Ovary (tissue), 9 donors: ENCODE measurements around the gene LPCAT2. TPM values are rescaled to one million over a fixed set of nuclear protein-coding genes. Genes with fewer than 3 reads are reported as not detected.

ENCODE experiments used
- DNase-seq, 5 donors: peaks; one replicate each; pipeline ENCODE4 v3.0.0-alpha.2; 2019 to 2020
- H3K27ac ChIP-seq, 2 donors: fragments of 200-600 bp; one replicate each; pipeline versions ENCODE4 v1.5.1 to v1.8.0; 2019 to 2022
- H3K27me3 ChIP-seq: fragments of 200-600 bp; one replicate; pipeline ENCODE4 v1.8.0; 2022
- H3K36me3 ChIP-seq: fragments of 200-600 bp; sonication (generic); one replicate; pipeline ENCODE4 v1.5.1; 2019
- H3K4me1 ChIP-seq: one replicate; pipeline ENCODE4 v1.8.1; 2013; ENCODE audit warnings: mild to moderate bottlenecking, moderate library complexity; ENCODE audit not compliant: insufficient read depth
- H3K4me3 ChIP-seq: fragments of 200-600 bp; sonication (generic); one replicate; pipeline ENCODE4 v1.5.1; 2017
- H3K9me3 ChIP-seq, 2 donors: fragments of 200-600 bp in 1 of 2; sonication (generic) in 1 of 2; one replicate each; pipeline versions ENCODE4 v1.5.1 to v1.8.1; 2013 to 2019; ENCODE audit warnings: mild to moderate bottlenecking in 1 of 2, moderate library complexity in 1 of 2
- CTCF ChIP-seq, 3 donors: fragments of 450-650 bp in 2 of 3; fragments of 200-600 bp in 1 of 3; IDR thresholded peaks; one replicate each; pipeline versions ENCODE4 v1.5.1 to v1.8.0; 2016 to 2022; ENCODE audit warnings: antibody characterized with exemption in 3 of 3, mild to moderate bottlenecking in 1 of 3
- EP300 ChIP-seq: sonication (generic); formaldehyde crosslinking; IDR thresholded peaks from one replicate; pipeline ENCODE4 v1.6.1; 2017; ENCODE audit warnings: antibody characterized with exemption
- POLR2A ChIP-seq: fragments of 450-650 bp; IDR thresholded peaks from one replicate; pipeline ENCODE4 v1.6.1; 2017; ENCODE audit warnings: antibody characterized with exemption, mild to moderate bottlenecking, moderate library complexity
- WGBS, 3 donors: extraction: QIAGEN DNeasy Blood & Tissue Kit in 1 of 3; methylation state at CpG; one replicate each; pipeline versions ENCODE4 v1.1.5 to v1.1.7; 2013 to 2017; 5-methylcytosine and 5-hydroxymethylcytosine counted together
- intact Hi-C, 4 donors: fragments of 100-400 bp; cut with DNase I; formaldehyde crosslinking; loops; one replicate each; pipeline versions ENCODE4 v1.11.0 to v1.15.1; 2022 to 2023
- polyA plus RNA-seq, 2 donors: library from polyadenylated mRNA; stranded (reverse); fragments of 200-250 nt in 1 of 2; fragments of 350-450 nt in 1 of 2; fragmentation: Illumina TruSeq in 1 of 2; extraction: RNeasy Lipid Tissue Mini Kit (QIAGEN cat#74804) in 1 of 2; gene quantifications; one replicate each; pipeline ENCODE4 v1.2.3, GENCODE V29; 2013 to 2014
- total RNA-seq, 7 donors: library from RNA; depleted of rRNA in 2 of 7; stranded (reverse); fragments of >200 nt in 2 of 7; fragmentation: NEBNext Ultra II Directional in 3 of 7; extraction: Animal tissue kit (Norgen Biotek cat#: 25700) in 3 of 7; gene quantifications; one replicate each; pipeline versions ENCODE4 v1.1.0 to v1.2.4, GENCODE V29; 2016 to 2023
- donor health status: DM: no; HTN: no; CAD: no; lungs with moderate emphysema.
- donor health status: DM: no; HTN: no; CAD: no.
- donor health status: Bipolar disorder and iron deficiency.
- donor health status: DM: yes; HTN: yes; CAD: no.
- donor health status: DM: no; HTN: no; CAD: no.
- donor health status: DM: yes; HTN: yes; CAD: no.

The LPCAT2 gene
- total and polyA plus RNA-seq, 9 donors, result 12.2 to 39.7 (median 22.3) TPM

GRCh38 chr16:55559933-55560516, 51.2 kb downstream of the LPCAT2 start:
- H3K27me3 ChIP-seq, result no peaks in the 10 kb centered on the region
- DNase-seq, result no peak
- no peaks in the 10 kb centered on the region for H3K4me1 ChIP-seq
- TF ChIP-seq CTCF (IDR thresholded peaks at IDR 0.05) (no peak), EP300 (no peak), POLR2A (no peak)
- intact Hi-C loops, result no loop called here
- no peak overlapping the region for H3K4me3 ChIP-seq
- 46 to 65% (median 47%) methylated on average over 1 of the region's 1 CpG for WGBS, 3 donors
- H3K36me3 ChIP-seq, result no peaks in the 10 kb centered on the region
- H3K9me3 ChIP-seq, result no peaks in the 10 kb centered on the region
- H3K27ac ChIP-seq, result no peak overlapping the region

GRCh38 chr16:55561319-55561848, 52.5 kb downstream of the LPCAT2 start:
- H3K4me3 ChIP-seq, result no peak overlapping the region
- H3K36me3 ChIP-seq, result no peaks in the 10 kb centered on the region
- no peak for DNase-seq
- no peaks in the 10 kb centered on the region for H3K27me3 ChIP-seq
- no peak overlapping the region for H3K27ac ChIP-seq
- WGBS, 3 donors, result 93 to 95% (median 94%) methylated on average over 2 of the region's 2 CpGs
- intact Hi-C loops, result no loop called here
- no peak for TF ChIP-seq POLR2A
- no peak for TF ChIP-seq CTCF (IDR thresholded peaks at IDR 0.05)
- no peak for TF ChIP-seq EP300
- H3K4me1 ChIP-seq, result no peaks in the 10 kb centered on the region
- H3K9me3 ChIP-seq, result no peaks in the 10 kb centered on the region

- Histone ChIP-seq H3K4me1 (no peaks in the 10 kb centered on the region), H3K27ac (no peak overlapping the region), H3K36me3 (no peaks in the 10 kb centered on the region), H3K4me3 (no peak overlapping the region), H3K9me3 (no peaks in the 10 kb centered on the region), H3K27me3 (no peaks in the 10 kb centered on the region)
- 96 to 100% (median 99%) methylated on average over 1 of the region's 1 CpG for WGBS, 3 donors
- intact Hi-C loops, result no loop called here
- DNase-seq, result no peak
- TF ChIP-seq POLR2A, result no peak
- TF ChIP-seq CTCF (IDR thresholded peaks at IDR 0.05), result no peak
- TF ChIP-seq EP300, result no peak
These were observed 54.1 kb downstream of the LPCAT2 start for GRCh38 chr16:55562936-55563335.

- no peaks in the 10 kb centered on the region for H3K27me3 ChIP-seq
- WGBS, 3 donors, result 91 to 95% (median 94%) methylated on average over 2 of the region's 2 CpGs
- intact Hi-C loops, result no loop called here
These were observed 54.9 kb downstream of the LPCAT2 start for GRCh38 chr16:55563797-55564196.

More at GRCh38 chr16:55563797-55564196, 54.9 kb downstream of the LPCAT2 start:
- Histone ChIP-seq H3K9me3 (no peaks in the 10 kb centered on the region), H3K4me1 (peaks cover 3% of the 10 kb centered on the region), H3K27ac (no peak overlapping the region), H3K36me3 (no peaks in the 10 kb centered on the region), H3K4me3 (no peak overlapping the region)
- TF ChIP-seq POLR2A, result no peak
- no peak for TF ChIP-seq EP300
- no peak for TF ChIP-seq CTCF (IDR thresholded peaks at IDR 0.05)
- DNase-seq, result no peak
